ENCODE data around the gene CTBP2.
A peak's percentile ranks its signal among the peaks of the same experiment; 100 is the strongest.

The CTBP2 gene

DNA sequence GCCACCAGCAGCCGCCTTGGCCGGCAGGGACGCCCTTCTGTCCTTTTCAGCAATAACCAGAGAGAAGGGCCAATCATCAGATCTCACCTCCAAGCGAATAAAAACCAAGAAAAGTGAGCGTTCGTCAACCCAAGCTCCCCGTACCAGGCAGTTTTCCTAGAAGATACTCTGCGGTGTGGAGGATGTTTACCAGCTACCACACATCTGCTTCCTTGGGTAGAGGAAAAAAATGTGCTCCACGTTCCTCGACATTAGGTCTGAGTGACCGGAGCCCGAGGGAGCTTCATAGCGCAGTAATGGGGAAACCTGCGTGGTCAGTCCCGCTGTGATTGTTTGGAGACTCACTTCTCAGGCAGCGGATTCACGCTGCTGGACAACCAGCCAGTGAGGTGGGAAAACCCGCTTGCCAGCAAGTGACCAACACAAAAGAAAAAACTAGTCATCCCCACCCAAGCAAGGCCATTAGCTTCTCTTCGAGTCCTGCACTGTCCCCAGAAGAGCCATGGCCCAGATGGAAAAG, 145.5 kb downstream of the CTBP2 start:
- Mint-ChIP-seq H3K4me3 (no peak overlapping the region), H3K27ac (peak overlapping the region; percentile 48), H3K9me3 (peaks cover 8% of the 10 kb centered on the region), H3K4me1 (peaks cover 50% of the 10 kb centered on the region), H3K36me3 (ENCODE audit: low read depth) (peaks cover 82% of the 10 kb centered on the region), H3K27me3 (ENCODE audit: low read depth, poor library complexity) (peaks cover 2% of the 10 kb centered on the region)
- TF ChIP-seq, protein P1, sequence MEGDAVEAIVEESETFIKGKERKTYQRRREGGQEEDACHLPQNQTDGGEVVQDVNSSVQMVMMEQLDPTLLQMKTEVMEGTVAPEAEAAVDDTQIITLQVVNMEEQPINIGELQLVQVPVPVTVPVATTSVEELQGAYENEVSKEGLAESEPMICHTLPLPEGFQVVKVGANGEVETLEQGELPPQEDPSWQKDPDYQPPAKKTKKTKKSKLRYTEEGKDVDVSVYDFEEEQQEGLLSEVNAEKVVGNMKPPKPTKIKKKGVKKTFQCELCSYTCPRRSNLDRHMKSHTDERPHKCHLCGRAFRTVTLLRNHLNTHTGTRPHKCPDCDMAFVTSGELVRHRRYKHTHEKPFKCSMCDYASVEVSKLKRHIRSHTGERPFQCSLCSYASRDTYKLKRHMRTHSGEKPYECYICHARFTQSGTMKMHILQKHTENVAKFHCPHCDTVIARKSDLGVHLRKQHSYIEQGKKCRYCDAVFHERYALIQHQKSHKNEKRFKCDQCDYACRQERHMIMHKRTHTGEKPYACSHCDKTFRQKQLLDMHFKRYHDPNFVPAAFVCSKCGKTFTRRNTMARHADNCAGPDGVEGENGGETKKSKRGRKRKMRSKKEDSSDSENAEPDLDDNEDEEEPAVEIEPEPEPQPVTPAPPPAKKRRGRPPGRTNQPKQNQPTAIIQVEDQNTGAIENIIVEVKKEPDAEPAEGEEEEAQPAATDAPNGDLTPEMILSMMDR (IDR thresholded peaks at IDR 0.05) = no peak
- DNase-seq = no peak

DNA sequence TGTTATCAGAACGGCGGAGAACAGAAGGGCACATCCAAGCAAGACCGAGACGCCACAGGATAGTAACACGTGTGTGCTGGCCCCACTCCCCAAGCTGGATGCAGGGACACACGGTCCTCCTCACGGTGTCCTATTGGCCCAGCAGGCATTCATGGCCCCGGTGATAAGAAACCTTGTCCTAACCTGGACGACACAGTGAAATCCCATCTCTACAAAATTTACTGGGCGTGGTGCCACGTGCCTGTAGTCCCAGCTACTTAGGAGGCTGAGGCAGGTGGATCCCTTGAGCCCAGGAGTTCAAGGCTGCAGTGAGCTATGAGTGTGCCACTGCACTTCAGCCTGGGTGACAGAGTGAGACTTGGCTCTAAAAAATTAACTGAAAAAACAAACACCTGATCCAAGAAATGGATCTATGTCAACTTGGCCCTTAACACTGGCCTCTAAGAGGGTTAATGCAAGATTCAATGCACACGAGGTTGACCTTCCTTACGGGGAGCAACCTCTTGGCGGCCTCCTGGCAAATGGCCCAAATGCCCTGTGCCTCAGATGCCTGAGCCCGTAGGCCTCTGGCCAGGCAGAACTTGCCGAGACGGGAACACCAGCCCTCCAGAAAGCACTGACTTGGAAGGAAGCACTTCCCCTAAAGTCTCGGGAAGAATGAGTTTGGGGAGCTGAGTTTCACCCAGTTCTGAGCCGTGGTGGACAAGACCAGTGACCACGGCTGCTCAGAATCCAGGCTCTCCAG, 146.1 kb downstream of the CTBP2 start:
- Mint-ChIP-seq H3K4me1 (peaks cover 56% of the 10 kb centered on the region), H3K27me3 (ENCODE audit: low read depth, poor library complexity) (peaks cover under 1% of the 10 kb centered on the region), H3K36me3 (ENCODE audit: low read depth) (peaks cover 79% of the 10 kb centered on the region), H3K27ac (peak overlapping the region; percentile 77), H3K9me3 (peaks cover 2% of the 10 kb centered on the region), H3K4me3 (no peak overlapping the region)
- no peak for DNase-seq
- TF ChIP-seq, protein P1 (IDR thresholded peaks at IDR 0.05) = no peak

DNA sequence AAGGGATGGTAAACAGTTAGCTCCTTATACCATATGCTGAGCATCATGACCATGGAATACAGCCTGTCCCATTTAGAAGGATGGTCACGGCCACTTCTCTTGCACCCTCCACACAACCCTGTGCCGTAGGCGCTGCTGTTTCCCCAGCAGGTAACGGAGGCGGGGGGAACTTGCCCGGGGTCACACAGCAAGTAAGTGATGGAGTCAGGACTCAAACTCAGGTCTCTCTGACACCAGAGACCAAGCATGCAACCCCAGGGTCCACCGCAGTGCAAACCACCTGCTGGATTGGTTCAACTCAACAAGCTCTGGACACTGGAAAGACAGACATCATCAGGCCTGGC, 146.9 kb downstream of the CTBP2 start:
- Mint-ChIP-seq H3K27me3 (ENCODE audit: low read depth, poor library complexity) (no peaks in the 10 kb centered on the region), H3K4me3 (no peak overlapping the region), H3K4me1 (peaks cover 64% of the 10 kb centered on the region), H3K36me3 (ENCODE audit: low read depth) (peaks cover 77% of the 10 kb centered on the region), H3K27ac (no peak overlapping the region), H3K9me3 (no peaks in the 10 kb centered on the region)
- TF ChIP-seq, protein P1 (IDR thresholded peaks at IDR 0.05) = no peak
- DNase-seq = no peak

DNA sequence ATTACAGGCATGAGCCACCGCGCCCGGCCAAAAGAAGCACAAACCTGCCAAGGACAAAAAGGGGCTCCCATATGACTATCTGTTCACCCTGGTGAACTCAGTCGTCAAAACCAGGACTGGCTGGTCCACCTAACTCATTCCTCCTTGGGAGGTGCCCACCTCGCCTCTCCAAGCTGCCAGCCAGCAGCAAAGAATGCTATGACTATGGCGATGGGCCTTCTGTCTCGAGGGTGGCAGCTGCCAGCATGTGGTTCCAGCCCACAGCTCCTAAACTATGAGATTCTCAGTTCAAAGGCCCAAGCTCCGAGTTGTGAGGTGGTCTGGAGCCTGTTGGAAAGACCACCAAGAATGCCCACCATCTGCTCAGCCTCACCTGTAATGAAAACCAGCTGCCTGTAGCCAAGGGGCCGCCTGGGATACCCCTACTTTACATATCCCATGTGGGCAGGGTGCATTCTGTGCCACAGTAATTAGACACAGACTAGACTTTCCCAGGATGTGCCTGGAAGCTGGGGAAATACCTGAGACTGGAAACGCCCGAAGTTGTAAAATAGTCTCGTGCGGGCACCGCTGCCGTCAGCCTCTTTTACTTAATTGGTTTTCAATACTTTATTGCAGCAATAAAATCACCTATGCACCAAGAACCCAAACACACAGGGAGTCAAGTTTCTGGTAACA, 147.4 kb downstream of the CTBP2 start:
- TF ChIP-seq, protein P1 (IDR thresholded peaks at IDR 0.05) = no peak
- H3K9me3 Mint-ChIP-seq = no peaks in the 10 kb centered on the region
- H3K27me3 Mint-ChIP-seq (ENCODE audit: low read depth, poor library complexity) = no peaks in the 10 kb centered on the region
- DNase-seq = no peak
- peak overlapping the region; percentile 78 for H3K27ac Mint-ChIP-seq
- H3K4me1 Mint-ChIP-seq = peaks cover 69% of the 10 kb centered on the region
- H3K4me3 Mint-ChIP-seq = no peak overlapping the region
- peaks cover 72% of the 10 kb centered on the region for H3K36me3 Mint-ChIP-seq (ENCODE audit: low read depth)

DNA sequence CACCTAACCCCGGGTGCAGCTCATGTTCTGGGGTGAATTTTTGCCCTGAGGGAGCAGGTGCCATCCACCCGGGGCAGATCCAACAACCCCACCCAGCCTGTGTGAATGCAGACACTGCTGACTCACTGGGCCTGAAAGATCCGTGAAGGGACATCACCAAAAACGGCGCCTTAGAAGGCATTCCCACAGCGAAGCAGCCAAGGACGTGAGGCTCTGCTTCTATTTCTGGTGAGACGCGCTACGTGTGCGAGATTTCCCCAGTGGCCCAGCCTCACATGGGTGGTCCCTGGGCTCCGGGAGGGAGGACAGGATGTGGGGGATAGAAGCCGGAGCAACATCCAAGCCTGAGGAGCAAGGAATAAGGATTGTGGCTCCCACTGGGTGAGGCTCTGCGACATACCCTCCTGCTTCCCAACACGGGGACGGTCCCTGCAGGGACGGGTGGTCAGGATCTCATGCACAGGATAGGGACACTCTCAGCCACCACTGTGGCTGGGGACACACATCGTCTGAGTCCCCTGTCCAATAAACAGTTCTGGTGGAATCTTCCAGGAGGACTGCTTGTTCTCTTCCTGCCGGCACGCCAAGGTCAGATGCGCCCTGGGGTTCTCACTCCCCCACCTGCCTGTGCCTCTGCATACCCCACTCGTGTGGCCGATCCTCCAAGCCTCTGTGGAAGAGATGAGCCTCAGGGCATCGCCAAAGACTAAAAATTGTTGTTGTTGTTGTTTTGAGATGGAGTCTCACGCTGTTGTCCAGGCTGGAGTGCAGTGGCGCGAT, 148.2 kb downstream of the CTBP2 start:
- H3K36me3 Mint-ChIP-seq (ENCODE audit: low read depth) = peaks cover 67% of the 10 kb centered on the region
- H3K27me3 Mint-ChIP-seq (ENCODE audit: low read depth, poor library complexity) = no peaks in the 10 kb centered on the region
- no peaks in the 10 kb centered on the region for H3K9me3 Mint-ChIP-seq
- no peak overlapping the region for H3K4me3 Mint-ChIP-seq
- TF ChIP-seq, protein P1 (IDR thresholded peaks at IDR 0.05) = no peak
- peaks cover 75% of the 10 kb centered on the region for H3K4me1 Mint-ChIP-seq
- peak overlapping the region; percentile 78 for H3K27ac Mint-ChIP-seq
- DNase-seq = no peak

Data from nephron progenitor cell (in vitro differentiated cells).